ENCODE results near the gene HS3ST4. TPM values are rescaled to one million over a fixed set of nuclear protein-coding genes. Genes with fewer than 3 reads are reported as not detected.

The HS3ST4 gene
- polyA plus RNA-seq, 3 donors, result 0.41 to 0.56 (median 0.52) TPM

- DNase-seq, result no peak
Observed at GRCh38 chr16:25893332-25893731, 201.6 kb downstream of the HS3ST4 start.

GRCh38 chr16:25894093-25894492 lies 202.3 kb downstream of the HS3ST4 start:
- DNase-seq, result no peak

GRCh38 chr16:25895380-25895779 lies 203.6 kb downstream of the HS3ST4 start:
- peak; percentile 86 for DNase-seq

GRCh38 chr16:25896411-25896810 lies 204.7 kb downstream of the HS3ST4 start:
- peak; percentile 49 for DNase-seq

- DNase-seq, result no peak
Observed at GRCh38 chr16:25897702-25898101, 205.9 kb downstream of the HS3ST4 start.

- DNase-seq, result no peak
Observed at GRCh38 chr16:25905810-25906209, 214.1 kb downstream of the HS3ST4 start.

- no peak for DNase-seq
Observed at GRCh38 chr16:25910971-25911370, 219.2 kb downstream of the HS3ST4 start.

- no peak for DNase-seq
Observed at GRCh38 chr16:25912321-25912720, 220.6 kb downstream of the HS3ST4 start.

GRCh38 chr16:25914357-25914962 lies 222.7 kb downstream of the HS3ST4 start:
- DNase-seq, result no peak

- DNase-seq, result peak; percentile 83
Observed at GRCh38 chr16:25916037-25916436, 224.3 kb downstream of the HS3ST4 start.

- no peak for DNase-seq
Observed at GRCh38 chr16:25922438-25922837, 230.7 kb downstream of the HS3ST4 start.

GRCh38 chr16:25925421-25925820 lies 233.7 kb downstream of the HS3ST4 start:
- no peak for DNase-seq

GRCh38 chr16:25931473-25932035 lies 239.8 kb downstream of the HS3ST4 start:
- DNase-seq, result no peak

GRCh38 chr16:25941800-25942499 lies 250.2 kb downstream of the HS3ST4 start:
- no peak for DNase-seq

- DNase-seq, result no peak
Observed at GRCh38 chr16:25950586-25951281, 259.0 kb downstream of the HS3ST4 start.

GRCh38 chr16:25951999-25952398 lies 260.2 kb downstream of the HS3ST4 start:
- DNase-seq, result peak; percentile 36

GRCh38 chr16:25952983-25953382 lies 261.2 kb downstream of the HS3ST4 start:
- DNase-seq, result no peak

- no peak for DNase-seq
Observed at GRCh38 chr16:25957707-25958106, 265.9 kb downstream of the HS3ST4 start.

- DNase-seq, result no peak
Observed at GRCh38 chr16:25959221-25959620, 267.5 kb downstream of the HS3ST4 start.

GRCh38 chr16:25966172-25967097 lies 274.7 kb downstream of the HS3ST4 start:
- no peak for DNase-seq

GRCh38 chr16:25977121-25977520 lies 285.4 kb downstream of the HS3ST4 start:
- DNase-seq, result no peak

- DNase-seq, result no peak
Observed at GRCh38 chr16:25978218-25978617, 286.5 kb downstream of the HS3ST4 start.
